Measurements from ENCODE around the gene ZNF285.
"Not testable (repeated sequence)": the region's sequence is repeated elsewhere in the genome, so short reads cannot be mapped to it uniquely, and the experiment has no call there.

Gene ZNF285

GRCh38 chr19:44401139-44402115, at the start of gene ZNF285:
Gene ZNF285 (minus strand): TSS chr19:44401608. CDS start chr19:44397213, 4,395 bp downstream.
- peak; percentile 92 for DNase-seq (ENCODE audit: low spot score)

GRCh38 chr19:44447916-44448674, 46.7 kb upstream of the ZNF285 start, which contains the start of gene ZNF229:
Gene ZNF229 (minus strand): TSS chr19:44448472. CDS start chr19:44442847, 5,625 bp downstream.
- DNase-seq (ENCODE audit: low spot score): peak; percentile 54

GRCh38 chr19:44438441-44438840, 37.0 kb upstream of the ZNF285 start:
- DNase-seq (ENCODE audit: low spot score): no peak

- DNase-seq (ENCODE audit: low spot score): no peak
Observed at GRCh38 chr19:44435441-44435840, 34.0 kb upstream of the ZNF285 start.

GRCh38 chr19:44430956-44431355, 29.5 kb upstream of the ZNF285 start:
- DNase-seq (ENCODE audit: low spot score): no peak

- DNase-seq (ENCODE audit: low spot score): not testable (repeated sequence)
Observed at GRCh38 chr19:44415553-44415952, 14.1 kb upstream of the ZNF285 start.

GRCh38 chr19:44389268-44389667, 12.1 kb downstream of the ZNF285 start:
- DNase-seq (ENCODE audit: low spot score): not testable (repeated sequence)

- no peak for DNase-seq (ENCODE audit: low spot score)
Observed at GRCh38 chr19:44374789-44375188, 26.6 kb downstream of the ZNF285 start.

GRCh38 chr19:44371815-44372480, 29.5 kb downstream of the ZNF285 start:
- no peak for DNase-seq (ENCODE audit: low spot score)

- DNase-seq (ENCODE audit: low spot score): no peak
Observed at GRCh38 chr19:44367024-44367423, 34.4 kb downstream of the ZNF285 start.

GRCh38 chr19:44356383-44357111, 44.9 kb downstream of the ZNF285 start, which contains the start of gene ZNF112:
Gene ZNF112 (minus strand): TSS chr19:44356680. CDS start chr19:44340539, 16,141 bp downstream.
- peak; percentile 57 for DNase-seq (ENCODE audit: low spot score)

GRCh38 chr19:44346556-44346955, 54.9 kb downstream of the ZNF285 start:
- no peak for DNase-seq (ENCODE audit: low spot score)

GRCh38 chr19:44345959-44346358, 55.4 kb downstream of the ZNF285 start:
- no peak for DNase-seq (ENCODE audit: low spot score)

- no peak for DNase-seq (ENCODE audit: low spot score)
Observed at GRCh38 chr19:44344255-44344654, 57.2 kb downstream of the ZNF285 start.

- no peak for DNase-seq (ENCODE audit: low spot score)
Observed at GRCh38 chr19:44341794-44342193, 59.6 kb downstream of the ZNF285 start.

- DNase-seq (ENCODE audit: low spot score): not testable (repeated sequence)
Observed at GRCh38 chr19:44334639-44335038, 66.8 kb downstream of the ZNF285 start.
